ENCODE data around the gene INPP5A. TPM values are rescaled to one million over a fixed set of nuclear protein-coding genes. Genes with fewer than 3 reads are reported as not detected.
A peak's percentile ranks its signal among the peaks of the same experiment; 100 is the strongest.

The INPP5A gene
- total and polyA plus RNA-seq, 2 experiments from 2014 or later = 41.2 to 53.6 TPM

- Histone ChIP-seq H3K27ac (no peak overlapping the region), H2AFZ (no peak overlapping the region), H3K9me3 (ENCODE audit: low read depth) (no peaks in the 10 kb centered on the region), H3K4me2 (peak overlapping the region; percentile 75), H3K79me2 (no peaks in the 10 kb centered on the region), H3K27me3 (peaks cover 68% of the 10 kb centered on the region), H4K20me1 (ENCODE audit: insufficient read depth, poor library complexity, severe bottlenecking) (peaks cover 7% of the 10 kb centered on the region), H3K9me2 (replicated peaks; ENCODE audit: insufficient read depth) (no peaks in the 10 kb centered on the region), H3K36me3 (replicated peaks; ENCODE audit: insufficient read depth, low read depth) (no peaks in the 10 kb centered on the region), H3K4me3 (no peak overlapping the region), H3K4me1 (ENCODE audit: insufficient read depth) (peaks cover 29% of the 10 kb centered on the region)
- DNase-seq (ENCODE audit: low spot score) = no peak
- 11% methylated on average over 37 of the region's 111 CpGs for WGBS (ENCODE audit: low lambda C conversion rate, missing lambda C conversion rate)
- TF ChIP-seq EZH2phosphoT487 (IDR thresholded peaks at IDR 0.05; ENCODE audit: low read depth, severe bottlenecking, unreplicated experiment) (peak; percentile 74), EZH2 (IDR thresholded peaks at IDR 0.05; ENCODE audit: borderline replicate concordance) (peak; percentile 91), CTCF (IDR thresholded peaks at IDR 0.05; ENCODE audit: poor library complexity) (no peak)
Observed at GRCh38 chr10:132784866-132785722, 247.5 kb downstream of the INPP5A start.

GRCh38 chr10:132785723-132786475, 248.3 kb downstream of the INPP5A start, which contains the start of gene NKX6-2:
TSS of gene NKX6-2 (minus strand) at chr10:132786147. CDS start at chr10:132785948, 199 bp downstream.
- DNase-seq (ENCODE audit: low spot score) = no peak
- Histone ChIP-seq H4K20me1 (ENCODE audit: insufficient read depth, poor library complexity, severe bottlenecking) (peaks cover 7% of the 10 kb centered on the region), H3K27me3 (peaks cover 76% of the 10 kb centered on the region), H3K79me2 (no peaks in the 10 kb centered on the region), H3K9me3 (ENCODE audit: low read depth) (no peaks in the 10 kb centered on the region), H2AFZ (no peak within 1 kb of the TSS), H3K4me2 (peak within 1 kb of the TSS; percentile 75), H3K27ac (no peak within 1 kb of the TSS), H3K4me1 (ENCODE audit: insufficient read depth) (peaks cover 29% of the 10 kb centered on the region), H3K36me3 (replicated peaks; ENCODE audit: insufficient read depth, low read depth) (no peaks in the 10 kb centered on the region), H3K4me3 (no peak within 1 kb of the TSS), H3K9me2 (replicated peaks; ENCODE audit: insufficient read depth) (no peaks in the 10 kb centered on the region)
- WGBS (ENCODE audit: low lambda C conversion rate, missing lambda C conversion rate) = 6% methylated on average over 21 of the region's 119 CpGs
- TF ChIP-seq EZH2phosphoT487 (IDR thresholded peaks at IDR 0.05; ENCODE audit: low read depth, severe bottlenecking, unreplicated experiment) (peak; percentile 51), CTCF (IDR thresholded peaks at IDR 0.05; ENCODE audit: poor library complexity) (no peak)

- Histone ChIP-seq H3K4me1 (ENCODE audit: insufficient read depth) (peaks cover 29% of the 10 kb centered on the region), H3K4me2 (peak overlapping the region; percentile 74), H2AFZ (no peak overlapping the region), H3K36me3 (replicated peaks; ENCODE audit: insufficient read depth, low read depth) (no peaks in the 10 kb centered on the region), H4K20me1 (ENCODE audit: insufficient read depth, poor library complexity, severe bottlenecking) (peaks cover 7% of the 10 kb centered on the region), H3K79me2 (no peaks in the 10 kb centered on the region), H3K9me3 (ENCODE audit: low read depth) (no peaks in the 10 kb centered on the region), H3K4me3 (no peak overlapping the region), H3K27me3 (peaks cover 82% of the 10 kb centered on the region), H3K27ac (no peak overlapping the region), H3K9me2 (replicated peaks; ENCODE audit: insufficient read depth) (no peaks in the 10 kb centered on the region)
- 15% methylated on average over 44 of the region's 58 CpGs for WGBS (ENCODE audit: low lambda C conversion rate, missing lambda C conversion rate)
- peak; percentile 95 for TF ChIP-seq EZH2phosphoT487 (IDR thresholded peaks at IDR 0.05; ENCODE audit: low read depth, severe bottlenecking, unreplicated experiment)
- TF ChIP-seq EZH2 (IDR thresholded peaks at IDR 0.05; ENCODE audit: borderline replicate concordance) = no peak
- no peak for TF ChIP-seq CTCF (IDR thresholded peaks at IDR 0.05; ENCODE audit: poor library complexity)
- no peak for DNase-seq (ENCODE audit: low spot score)
Observed at GRCh38 chr10:132786476-132786883, 248.9 kb downstream of the INPP5A start.
